NCI-H1105 (cell line): ENCODE results near the gene HS6ST3.

Source experiments
- DNase-seq: peaks from one replicate; lab custom pipeline; 2025; lab: John Stamatoyannopoulos, UW

HS6ST3 gene

DNA sequence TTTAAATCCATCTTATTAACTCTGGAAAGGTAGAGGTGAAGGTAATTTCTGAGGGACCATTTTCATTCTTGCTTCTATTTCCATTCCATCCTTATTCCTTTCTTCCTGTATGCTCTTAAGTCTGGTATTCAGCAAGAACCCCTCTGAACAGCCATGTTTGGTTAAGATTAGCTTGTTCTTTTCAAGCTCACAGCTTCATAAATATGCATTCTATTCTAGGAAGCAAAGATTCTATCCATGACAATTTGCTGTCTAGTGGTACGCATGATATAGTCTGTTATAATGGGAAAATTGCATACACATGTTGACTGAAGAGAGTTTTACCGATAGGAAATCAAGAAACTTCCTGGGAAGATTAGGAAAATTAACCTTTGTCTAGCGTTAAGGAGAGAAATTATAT, 218.7 kb downstream of the HS6ST3 start:
- DNase-seq = no peak

- DNase-seq = no peak
Observed at GRCh38 chr13:96314974-96315373, 225.1 kb downstream of the HS6ST3 start.

DNA sequence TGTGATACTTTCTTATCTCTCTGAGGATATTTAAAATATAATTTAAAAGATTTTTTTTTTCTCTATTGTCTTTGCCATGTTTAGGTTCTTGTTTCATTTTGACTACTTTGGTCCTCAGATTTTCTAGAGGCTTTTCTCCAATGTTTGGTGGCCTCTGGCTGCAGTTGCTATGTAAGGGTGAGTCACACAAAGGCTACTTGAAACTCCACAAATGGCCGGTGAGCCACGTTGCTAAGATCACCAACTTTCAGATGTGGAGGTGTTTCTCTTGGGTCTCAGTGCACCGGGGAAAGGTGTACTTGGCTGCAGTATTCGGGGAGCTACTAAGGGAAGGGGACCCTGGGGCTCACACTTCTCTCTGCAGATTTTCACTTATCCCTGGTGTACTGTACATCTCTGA, 248.1 kb downstream of the HS6ST3 start:
- no peak for DNase-seq

- no peak for DNase-seq
Observed at GRCh38 chr13:96342286-96342685, 252.4 kb downstream of the HS6ST3 start.

GRCh38 chr13:96342852-96343465, 253.1 kb downstream of the HS6ST3 start:
- no peak for DNase-seq

DNA sequence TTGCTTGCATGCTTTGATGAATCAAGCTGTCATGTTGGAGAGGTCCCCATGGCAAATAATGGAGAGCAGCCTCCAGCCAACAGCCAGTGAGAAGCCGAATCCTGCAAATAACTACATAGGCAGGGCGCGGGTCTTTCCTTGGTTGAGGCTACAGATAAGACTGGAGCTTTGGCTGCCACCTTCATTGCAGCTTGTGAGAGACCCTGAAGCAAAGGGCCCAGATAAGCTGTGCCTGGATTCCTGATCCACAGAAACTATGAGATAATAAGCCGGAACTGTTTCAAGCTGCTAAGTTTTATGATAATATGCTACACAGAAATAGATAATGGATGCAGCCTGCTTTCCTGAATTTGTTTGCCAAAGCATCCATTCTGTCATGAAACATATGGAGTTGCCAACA, 257.0 kb downstream of the HS6ST3 start:
- DNase-seq = no peak

DNA sequence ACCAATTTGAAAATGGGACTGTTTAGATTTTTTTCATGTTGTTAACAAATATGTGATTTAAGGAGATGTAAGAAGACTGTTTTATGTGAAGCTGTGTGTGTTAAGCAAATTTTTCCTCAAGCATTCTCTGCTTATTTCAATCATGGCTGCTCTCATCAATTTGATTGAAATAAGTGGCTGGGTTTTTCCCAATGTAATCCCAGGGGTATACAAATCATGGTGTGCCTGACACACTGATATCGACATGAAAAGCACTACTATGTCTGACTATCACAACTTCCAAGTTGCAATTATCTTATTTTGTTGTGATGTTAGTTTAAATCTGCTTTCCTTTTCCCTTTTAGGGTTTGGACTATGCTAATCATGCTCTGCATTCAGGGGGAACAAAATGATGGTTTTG, 283.7 kb downstream of the HS6ST3 start:
- DNase-seq = no peak

DNA sequence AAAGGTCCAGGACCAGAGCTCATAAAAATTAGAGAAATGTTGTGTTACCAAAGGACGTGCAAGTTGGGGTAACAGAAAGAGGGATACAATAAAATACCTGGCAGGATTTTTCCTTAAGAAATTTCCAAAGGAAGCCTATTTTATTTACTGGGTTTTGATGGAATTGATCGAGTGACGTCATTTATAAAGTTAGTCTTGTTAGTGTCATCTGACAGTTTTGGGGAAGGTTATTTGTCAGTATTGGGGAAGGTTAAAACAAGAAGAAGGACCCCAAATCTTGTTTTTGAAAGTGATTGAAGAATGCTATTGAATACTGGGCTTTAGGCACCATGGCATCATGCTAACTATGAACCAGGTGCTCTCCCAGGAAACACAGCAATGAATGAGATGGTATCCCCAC, 287.9 kb downstream of the HS6ST3 start:
- no peak for DNase-seq

GRCh38 chr13:96379967-96380366, 290.1 kb downstream of the HS6ST3 start:
- no peak for DNase-seq

DNA sequence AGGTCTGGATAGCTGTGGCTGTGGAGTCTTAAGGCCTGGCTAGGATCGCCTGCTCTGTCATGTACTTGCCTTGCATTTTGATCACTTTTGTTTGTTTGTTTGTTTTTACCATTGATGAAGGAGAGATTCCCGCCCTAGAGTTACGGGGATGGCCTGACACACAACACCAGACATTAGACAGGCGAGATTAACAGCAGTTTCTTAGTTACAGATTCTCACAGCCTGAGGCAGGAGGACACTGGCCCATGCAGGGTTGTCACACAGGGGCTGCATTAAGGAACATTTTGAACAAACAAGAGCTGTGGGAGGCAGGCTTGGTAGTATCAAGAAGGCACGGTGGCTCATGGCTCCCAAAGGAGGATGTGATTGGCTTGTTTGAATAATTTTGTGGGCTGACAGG, 291.8 kb downstream of the HS6ST3 start:
- DNase-seq = no peak

DNA sequence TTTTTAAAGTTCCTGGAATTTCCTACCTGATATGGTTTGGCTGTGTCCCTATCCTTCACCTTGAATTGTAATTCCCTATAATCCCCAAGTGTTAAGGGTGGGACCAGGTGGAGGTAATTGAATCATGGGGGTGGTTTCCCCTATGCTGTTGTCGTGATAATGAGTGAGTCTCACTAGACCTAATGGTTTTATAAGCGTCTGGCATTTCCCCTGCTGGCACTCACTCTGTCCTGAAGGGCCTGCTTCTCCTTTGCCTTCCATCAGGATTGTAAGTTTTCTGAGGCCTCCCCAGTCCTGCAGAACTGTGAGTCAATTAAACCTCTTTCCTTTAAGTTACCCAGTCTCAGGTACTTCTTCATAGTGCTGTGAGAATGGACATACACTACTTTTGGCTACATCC, 298.7 kb downstream of the HS6ST3 start:
- DNase-seq = no peak

DNA sequence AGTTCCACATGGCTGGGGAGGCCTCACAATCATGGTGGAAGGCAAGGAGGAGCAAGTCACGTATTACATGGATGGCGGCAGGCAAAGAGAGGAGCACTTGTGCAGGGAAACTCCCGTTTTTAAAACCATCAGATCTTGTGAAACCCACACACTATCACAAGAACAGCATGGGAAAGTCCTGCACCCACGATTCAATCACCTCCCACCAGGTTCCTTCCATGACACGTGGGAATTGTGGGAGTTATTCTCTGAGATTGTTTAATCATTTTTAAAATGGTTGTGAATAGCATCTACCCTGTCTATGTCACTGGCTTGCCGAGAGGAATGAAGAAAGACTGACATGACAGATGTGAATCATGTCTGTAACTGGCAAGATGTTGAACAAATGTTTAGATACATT, 301.7 kb downstream of the HS6ST3 start:
- DNase-seq = no peak

DNA sequence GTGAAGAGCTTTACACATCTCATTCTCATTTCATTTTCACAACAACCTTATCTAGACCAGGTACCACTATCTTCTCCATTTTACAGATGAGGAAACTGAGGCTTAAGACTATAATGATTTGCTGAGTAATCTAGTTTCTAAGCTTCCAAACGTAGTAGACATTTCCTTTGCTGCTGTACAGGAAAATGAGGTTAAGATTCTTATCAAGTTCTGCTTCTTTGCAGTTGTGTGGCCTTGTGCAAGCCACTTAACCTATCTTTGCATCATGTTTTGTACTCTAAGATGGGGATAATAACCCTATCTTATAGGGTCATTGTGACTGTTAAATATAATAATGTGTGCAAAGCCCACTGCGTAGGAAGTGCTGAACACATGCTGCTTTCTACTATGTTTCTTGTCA, 307.9 kb downstream of the HS6ST3 start:
- DNase-seq = no peak

DNA sequence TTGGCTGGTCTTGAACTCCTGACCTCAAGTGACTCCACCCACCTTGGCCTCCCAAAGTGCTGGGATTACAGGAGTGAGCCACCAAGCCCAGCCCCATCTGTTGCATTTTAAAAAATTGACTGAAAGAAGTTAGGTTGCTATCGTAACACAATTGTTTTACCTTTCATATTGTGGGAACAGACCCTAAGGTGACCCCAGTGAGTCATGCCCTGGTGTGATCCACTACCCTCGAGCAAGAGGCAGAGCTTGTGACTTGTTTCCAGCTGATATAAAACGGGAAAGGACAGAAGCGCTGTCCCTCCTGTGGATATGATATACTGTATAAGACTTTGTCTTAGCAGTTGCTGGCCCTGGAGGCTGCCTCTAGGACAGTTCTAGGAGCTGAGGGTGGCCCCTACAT, 308.6 kb downstream of the HS6ST3 start:
- DNase-seq = no peak

DNA sequence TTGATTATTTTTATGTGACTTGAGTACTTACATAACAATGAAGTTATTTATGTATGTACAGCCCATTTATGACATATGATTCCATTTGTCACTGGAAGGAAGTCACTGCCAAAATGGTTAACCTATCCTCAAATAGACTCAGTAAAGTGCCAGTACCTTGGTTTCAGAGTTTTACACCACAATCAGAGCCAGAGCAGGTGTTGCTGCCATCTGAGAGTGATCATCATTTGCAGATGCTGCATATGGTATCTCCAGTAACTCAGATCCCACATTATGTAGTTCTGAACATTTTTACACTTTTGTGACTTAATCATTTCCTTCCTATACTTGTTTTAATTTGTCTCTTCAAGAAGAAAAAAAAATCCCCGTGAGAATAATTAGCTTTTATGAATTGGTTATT, 313.3 kb downstream of the HS6ST3 start:
- no peak for DNase-seq

- no peak for DNase-seq
Observed at GRCh38 chr13:96403651-96404050, 313.7 kb downstream of the HS6ST3 start.

- peak; percentile 8 for DNase-seq
Observed at GRCh38 chr13:96415831-96416385, 326.0 kb downstream of the HS6ST3 start.

DNA sequence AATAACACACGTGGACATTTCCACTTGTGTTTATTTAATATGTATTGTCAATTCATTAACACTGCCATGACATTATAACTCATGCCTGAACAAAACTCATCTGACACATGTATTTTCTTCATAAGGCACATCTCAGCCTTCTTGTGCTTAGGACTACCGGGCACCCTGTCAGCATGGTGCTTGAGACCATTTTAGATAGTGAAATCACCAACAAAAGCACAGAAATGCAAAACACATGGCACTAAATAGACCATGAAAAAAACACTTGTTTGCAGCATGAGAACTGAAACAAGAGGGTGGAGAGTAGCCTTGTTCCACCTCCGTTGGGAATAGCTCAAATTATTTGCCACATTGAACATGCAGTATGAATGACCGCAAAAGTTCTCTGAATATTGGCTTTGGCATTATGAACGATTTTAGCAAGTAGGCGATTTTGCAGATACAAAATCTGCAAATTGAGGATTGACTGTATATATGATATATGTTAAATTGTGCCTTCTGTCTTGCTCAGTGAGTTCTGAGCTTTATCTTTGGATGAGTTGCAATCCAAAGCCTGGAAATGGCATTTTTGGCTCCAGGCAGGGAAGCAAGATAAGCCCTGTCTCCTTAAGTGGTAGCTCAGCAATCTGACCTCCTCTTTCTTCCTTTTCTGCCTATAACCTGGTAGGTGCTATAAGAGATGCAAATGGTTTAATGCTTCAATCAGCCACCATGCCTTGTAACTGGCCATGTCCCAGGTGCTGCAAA, 328.2 kb downstream of the HS6ST3 start:
- no peak for DNase-seq

DNA sequence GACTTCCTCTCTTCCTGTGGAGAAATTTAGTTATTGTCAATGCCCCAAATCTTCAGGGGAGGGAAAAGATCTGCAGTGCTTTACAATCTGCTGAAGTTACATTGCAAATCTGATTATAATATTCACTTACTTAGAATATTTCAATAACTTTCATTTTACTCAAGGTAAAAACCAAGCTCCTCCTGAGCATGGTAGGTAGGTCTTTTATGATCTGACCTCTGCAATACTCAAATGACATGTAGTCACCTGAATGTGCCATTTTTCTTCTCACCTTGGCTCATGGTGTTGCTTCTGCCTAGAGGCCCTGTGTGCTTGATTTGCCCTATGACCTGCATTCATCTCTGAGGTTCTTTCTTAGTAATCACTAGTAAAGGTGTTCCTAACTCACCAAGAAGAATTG, 331.4 kb downstream of the HS6ST3 start:
- DNase-seq = no peak

DNA sequence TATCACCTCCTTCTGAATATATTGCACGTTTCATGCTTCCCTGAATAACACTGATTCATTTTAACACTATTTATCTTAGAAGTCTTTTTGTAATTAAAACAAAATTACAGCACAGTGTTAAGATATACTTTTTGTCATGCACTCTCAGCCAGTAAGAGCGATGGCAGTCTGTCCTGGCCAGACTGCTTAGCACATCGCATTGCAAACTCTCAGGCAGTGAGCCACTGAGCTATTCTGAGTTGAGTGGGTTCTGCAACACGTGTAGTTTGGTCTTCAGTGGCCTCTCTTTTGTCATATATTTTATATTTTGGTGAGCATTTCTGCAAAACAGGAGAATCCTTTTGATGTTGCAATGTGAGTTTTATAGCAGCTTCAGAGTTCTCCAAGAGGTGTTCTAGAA, 332.1 kb downstream of the HS6ST3 start:
- no peak for DNase-seq

DNA sequence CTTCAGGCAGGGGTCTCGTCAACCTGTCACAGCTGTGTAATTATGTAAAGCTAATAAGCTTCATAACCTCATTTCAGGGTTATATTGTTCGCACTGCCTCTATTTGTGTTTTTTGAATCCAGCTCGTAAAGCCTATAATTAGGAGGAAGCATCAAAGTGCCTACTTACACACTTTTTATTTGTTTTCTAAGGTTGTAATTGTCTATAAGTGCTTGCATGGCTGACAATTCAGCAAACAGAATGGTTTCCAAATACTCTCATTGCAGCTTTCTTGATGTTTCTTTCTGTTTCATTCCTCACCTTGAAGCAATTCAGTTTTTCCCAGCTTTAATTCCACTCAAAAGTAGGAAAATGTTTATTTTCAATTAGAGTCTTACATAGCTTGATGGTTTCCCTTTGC, 336.3 kb downstream of the HS6ST3 start:
- DNase-seq = peak; percentile 55

GRCh38 chr13:96428911-96429310, 339.0 kb downstream of the HS6ST3 start:
- no peak for DNase-seq

- no peak for DNase-seq
Observed at GRCh38 chr13:96431044-96431581, 341.2 kb downstream of the HS6ST3 start.
